ENCODE measurements around the gene ESYT2. TPM values are rescaled to one million over a fixed set of nuclear protein-coding genes. Genes with fewer than 3 reads are reported as not detected.

ESYT2 gene
- total RNA-seq, 4 donors from 2014 or later, result 209 to 286 (median 230) TPM

DNA sequence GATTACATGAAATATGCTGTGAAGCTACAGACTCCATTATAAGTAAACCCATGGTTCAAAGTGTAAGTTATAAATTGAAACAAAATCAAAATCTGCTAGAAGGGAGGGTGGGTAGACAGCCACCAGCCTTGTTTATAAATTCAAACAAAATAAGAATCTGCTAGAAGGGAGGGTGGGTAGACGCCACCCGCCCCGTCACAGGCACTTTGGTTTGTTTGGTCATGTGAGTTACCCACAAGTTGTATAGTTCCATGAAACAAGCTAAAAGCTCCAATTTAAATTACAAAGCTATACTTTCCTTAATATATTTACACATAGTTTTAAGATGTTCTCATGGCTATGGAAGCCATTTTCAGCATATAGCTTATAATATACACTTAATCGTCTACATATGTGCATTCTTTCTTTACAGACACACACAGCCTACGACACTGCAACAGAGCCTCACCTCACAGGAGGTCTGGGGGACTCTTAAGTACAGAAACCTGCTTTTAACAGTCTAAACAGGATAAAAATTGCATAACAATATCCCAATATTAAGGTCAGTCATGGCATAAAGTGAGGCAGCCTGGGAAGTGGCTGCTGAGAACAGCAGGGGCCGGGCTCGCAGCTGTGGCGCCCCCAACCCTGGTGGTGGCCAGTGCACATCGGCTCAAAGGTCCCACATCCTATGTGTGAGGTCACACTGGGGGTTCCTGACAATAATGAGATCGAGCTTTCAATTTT, 96.7 kb downstream of the ESYT2 start:
- Histone ChIP-seq H3K27ac (peak overlapping the region; percentile 4 to 67 (median 42)), H3K4me3 (no peak overlapping the region), H3K36me3 (peaks cover 0 to 80% of the 10 kb centered on the region in 2 donors), H3K9me3 (no peaks in the 10 kb centered on the region), H3K27me3 (no peaks in the 10 kb centered on the region), H3K4me1 (peaks cover 0 to 12% (median 0%) of the 10 kb centered on the region in 3 donors)
- no peak for ATAC-seq
- TF ChIP-seq POLR2AphosphoS5 (IDR thresholded peaks at IDR 0.05) (no peak), EP300 (IDR thresholded peaks at IDR 0.05) (no peak), POLR2A (IDR thresholded peaks at IDR 0.05) (no peak)
- TF ChIP-seq, protein P1, sequence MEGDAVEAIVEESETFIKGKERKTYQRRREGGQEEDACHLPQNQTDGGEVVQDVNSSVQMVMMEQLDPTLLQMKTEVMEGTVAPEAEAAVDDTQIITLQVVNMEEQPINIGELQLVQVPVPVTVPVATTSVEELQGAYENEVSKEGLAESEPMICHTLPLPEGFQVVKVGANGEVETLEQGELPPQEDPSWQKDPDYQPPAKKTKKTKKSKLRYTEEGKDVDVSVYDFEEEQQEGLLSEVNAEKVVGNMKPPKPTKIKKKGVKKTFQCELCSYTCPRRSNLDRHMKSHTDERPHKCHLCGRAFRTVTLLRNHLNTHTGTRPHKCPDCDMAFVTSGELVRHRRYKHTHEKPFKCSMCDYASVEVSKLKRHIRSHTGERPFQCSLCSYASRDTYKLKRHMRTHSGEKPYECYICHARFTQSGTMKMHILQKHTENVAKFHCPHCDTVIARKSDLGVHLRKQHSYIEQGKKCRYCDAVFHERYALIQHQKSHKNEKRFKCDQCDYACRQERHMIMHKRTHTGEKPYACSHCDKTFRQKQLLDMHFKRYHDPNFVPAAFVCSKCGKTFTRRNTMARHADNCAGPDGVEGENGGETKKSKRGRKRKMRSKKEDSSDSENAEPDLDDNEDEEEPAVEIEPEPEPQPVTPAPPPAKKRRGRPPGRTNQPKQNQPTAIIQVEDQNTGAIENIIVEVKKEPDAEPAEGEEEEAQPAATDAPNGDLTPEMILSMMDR (IDR thresholded peaks at IDR 0.05), result no peak
- 85 to 87% methylated on average over 7 to 10 of the region's 10 CpGs for WGBS, 2 donors (ENCODE audit: low coverage in 1 of 2)

DNA sequence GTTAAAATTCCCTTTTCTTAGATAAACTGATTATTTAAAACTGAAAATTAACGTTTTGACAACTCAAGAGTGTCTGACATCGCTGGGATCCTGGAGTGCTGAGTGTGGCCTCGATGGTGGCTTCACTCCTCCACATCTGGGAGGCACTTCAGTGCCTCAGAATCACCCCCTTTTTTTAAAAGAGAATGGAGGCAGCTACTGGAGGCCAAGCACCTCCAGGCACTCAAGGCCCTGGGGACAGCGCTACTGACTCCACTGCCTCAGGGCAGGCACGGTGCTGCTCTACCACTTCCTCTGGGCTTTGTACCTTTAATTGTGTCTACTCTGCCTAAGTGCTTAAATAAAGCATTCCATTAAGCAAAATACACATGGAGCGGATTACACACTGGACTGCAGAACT, 97.5 kb downstream of the ESYT2 start:
- H3K27ac ChIP-seq, result peak overlapping the region in 3 of 4 donors; percentile 6 to 67 (median 54)
- no peak for ATAC-seq
- WGBS, 2 donors (ENCODE audit: low coverage in 1 of 2), result 78 to 82% methylated on average over 3 to 6 of the region's 6 CpGs
- peaks cover 0 to 12% (median 0%) of the 10 kb centered on the region in 3 donors for H3K4me1 ChIP-seq
- no peaks in the 10 kb centered on the region for H3K27me3 ChIP-seq
- H3K4me3 ChIP-seq, result no peak overlapping the region
- peaks cover 0 to 71% of the 10 kb centered on the region in 2 donors for H3K36me3 ChIP-seq
- H3K9me3 ChIP-seq, result no peaks in the 10 kb centered on the region
- TF ChIP-seq POLR2AphosphoS5 (IDR thresholded peaks at IDR 0.05) (no peak), POLR2A (IDR thresholded peaks at IDR 0.05) (no peak)

DNA sequence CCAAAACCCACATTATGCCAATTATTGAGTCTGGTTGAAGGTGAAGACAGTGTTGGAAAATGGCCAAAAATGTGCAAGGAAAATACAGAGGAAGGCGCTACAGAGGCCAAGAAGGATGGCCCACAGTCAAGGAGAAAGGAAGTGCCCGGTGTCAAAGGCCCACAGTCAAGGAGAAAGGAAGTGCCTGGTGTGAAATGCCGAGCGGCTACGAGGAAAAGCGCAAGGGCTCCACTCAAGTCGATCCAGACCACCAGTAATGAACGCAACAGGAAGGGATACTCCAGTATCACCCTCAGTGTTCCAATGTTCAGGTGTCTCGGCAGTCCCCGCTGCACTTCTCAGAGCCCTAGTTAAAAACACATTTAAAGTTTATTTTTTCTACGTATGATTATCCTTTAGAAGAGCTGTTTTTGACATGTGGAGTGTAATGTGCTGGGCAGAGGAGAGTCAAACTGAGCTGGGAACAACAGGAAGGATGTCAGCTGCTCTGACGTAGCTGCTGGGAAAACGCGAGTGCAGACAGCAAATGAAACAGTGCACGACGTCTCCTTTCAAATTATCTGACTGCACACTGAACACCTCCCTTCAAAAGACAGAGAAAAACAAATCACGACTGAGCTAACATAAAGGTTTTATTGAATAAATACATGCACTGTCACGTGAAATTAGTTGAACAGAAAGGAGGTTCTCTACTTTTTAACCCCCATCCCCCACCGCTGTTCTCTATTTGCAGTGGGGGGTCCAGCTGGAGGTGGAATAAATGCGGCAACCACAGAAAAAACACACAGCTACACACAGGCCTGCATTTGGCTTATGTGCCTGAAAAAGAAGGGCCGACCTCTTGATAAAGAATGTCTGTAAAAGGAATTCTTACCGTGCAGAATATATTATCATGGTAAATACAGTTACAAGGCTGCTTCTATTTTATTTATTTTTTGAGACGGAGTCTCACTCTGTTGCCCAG, 98.6 kb downstream of the ESYT2 start:
- no peaks in the 10 kb centered on the region for H3K9me3 ChIP-seq
- ATAC-seq, result peak; percentile 45
- peak overlapping the region in 3 of 4 donors; percentile 59 to 67 (median 65) for H3K27ac ChIP-seq
- peaks cover 0 to 60% of the 10 kb centered on the region in 2 donors for H3K36me3 ChIP-seq
- H3K4me1 ChIP-seq, result peaks cover 0 to 12% (median 0%) of the 10 kb centered on the region in 3 donors
- no peak overlapping the region for H3K4me3 ChIP-seq
- no peaks in the 10 kb centered on the region for H3K27me3 ChIP-seq
- 56 to 60% methylated on average over 18 to 23 of the region's 23 CpGs for WGBS, 2 donors (ENCODE audit: low coverage in 1 of 2)
- TF ChIP-seq, protein P1 (IDR thresholded peaks at IDR 0.05), result no peak
- no peak for TF ChIP-seq EP300 (IDR thresholded peaks at IDR 0.05)
- TF ChIP-seq POLR2AphosphoS5 (IDR thresholded peaks at IDR 0.05), result no peak
- no peak for TF ChIP-seq POLR2A (IDR thresholded peaks at IDR 0.05)

DNA sequence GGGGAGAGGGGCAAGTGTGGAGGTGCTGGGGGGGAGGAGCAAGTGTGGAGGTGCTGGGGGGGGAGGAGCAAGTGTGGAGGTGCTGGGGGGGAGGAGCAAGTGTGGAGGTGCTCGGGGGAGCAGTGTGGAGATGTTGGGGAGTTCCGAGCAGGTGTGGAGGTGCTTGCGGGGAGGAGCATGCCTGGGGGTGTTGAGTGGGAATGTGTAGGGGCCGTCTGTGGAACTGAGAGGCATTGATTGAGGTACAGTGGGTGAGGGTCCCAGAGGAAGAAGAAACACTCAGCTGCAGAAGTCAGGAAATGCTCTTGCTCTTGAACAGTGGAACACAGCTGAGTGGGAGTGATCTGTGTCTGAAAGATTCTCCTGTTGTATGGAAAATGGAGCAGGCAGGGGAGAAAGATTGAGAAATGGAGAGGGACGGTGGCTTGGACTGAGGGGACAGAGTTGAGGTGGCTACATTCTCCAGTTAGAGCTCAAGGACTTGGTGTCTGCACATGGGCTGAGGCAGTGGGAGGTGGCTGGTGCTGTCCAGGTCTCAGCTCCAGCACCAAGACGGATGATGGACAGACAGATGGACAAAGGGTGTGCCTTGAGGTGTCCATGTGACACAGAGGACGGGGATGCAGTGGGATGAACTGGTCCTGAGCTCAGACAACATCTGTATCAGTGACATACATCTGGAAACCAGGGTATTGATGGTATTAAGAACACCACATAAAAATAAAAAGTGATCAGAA, 99.5 kb downstream of the ESYT2 start:
- no peak for TF ChIP-seq POLR2AphosphoS5 (IDR thresholded peaks at IDR 0.05)
- no peak for TF ChIP-seq POLR2A (IDR thresholded peaks at IDR 0.05)
- TF ChIP-seq, protein P1 (IDR thresholded peaks at IDR 0.05), result no peak
- TF ChIP-seq EP300 (IDR thresholded peaks at IDR 0.05), result no peak
- Histone ChIP-seq H3K27me3 (no peaks in the 10 kb centered on the region), H3K9me3 (no peaks in the 10 kb centered on the region), H3K4me1 (peaks cover 0 to 12% (median 0%) of the 10 kb centered on the region in 3 donors), H3K27ac (peak overlapping the region in 3 of 4 donors; percentile 59 to 67 (median 65)), H3K4me3 (no peak overlapping the region), H3K36me3 (peaks cover 0 to 52% of the 10 kb centered on the region in 2 donors)
- WGBS, 2 donors (ENCODE audit: low coverage in 1 of 2), result 83 to 91% methylated on average over 7 of the region's 7 CpGs
- ATAC-seq, result no peak
